Cerebellar nuclear complex (tissue), 1 donor: ENCODE data around the gene PAWR.
"Not testable (repeated sequence)": the region's sequence is repeated elsewhere in the genome, so short reads cannot be mapped to it uniquely, and the experiment has no call there.

ENCODE experiments used
- DNase-seq, 2 experiments: peaks; one replicate each; lab custom pipeline; 2025; lab: John Stamatoyannopoulos, UW

PAWR gene

GRCh38 chr12:79548610-79548924, 142.2 kb downstream of the PAWR start:
- no peak for DNase-seq

DNA sequence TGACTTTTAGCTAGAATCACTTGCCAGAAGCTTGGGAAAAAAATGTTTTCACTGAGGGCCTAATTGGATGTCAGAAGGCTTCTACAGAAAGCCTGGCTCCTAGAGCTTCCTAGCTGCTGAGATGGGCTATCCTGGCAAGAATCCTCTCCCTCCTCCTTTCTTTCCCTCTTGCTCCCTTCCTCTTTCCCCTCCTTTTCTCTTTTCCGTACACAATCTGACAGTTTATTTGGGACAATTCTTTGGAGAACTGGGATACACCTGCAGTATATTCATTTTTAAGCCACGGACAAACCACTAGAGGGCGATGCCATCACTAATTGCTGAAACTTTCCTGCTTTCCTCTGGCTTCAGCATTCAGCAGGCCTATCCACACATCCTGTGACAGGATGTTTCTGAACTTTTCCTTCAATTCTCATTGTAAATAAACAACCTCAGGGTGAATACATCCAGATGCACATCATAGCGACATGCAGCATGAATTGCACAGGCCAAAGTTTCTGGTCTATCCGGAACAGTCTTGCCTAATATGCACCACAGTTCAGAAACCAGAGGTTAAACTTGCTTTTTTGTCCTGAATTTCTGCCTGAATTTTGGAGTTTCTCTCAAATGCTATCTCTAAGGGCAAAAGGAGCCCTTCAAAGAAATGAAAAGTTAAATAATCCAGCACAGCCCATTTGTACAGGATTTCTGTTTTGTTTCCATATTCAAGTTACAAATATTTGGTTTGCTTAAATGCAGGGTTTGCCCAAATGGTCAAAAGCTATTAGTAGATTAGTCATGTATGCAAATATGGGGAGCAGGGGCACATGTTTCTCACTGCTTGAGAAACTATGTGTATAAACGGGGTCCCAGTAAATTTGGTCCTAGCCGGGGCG, 142.8 kb downstream of the PAWR start:
- peak in 1 of 2 experiments; percentile 3 for DNase-seq

- DNase-seq: no peak
These were observed 143.6 kb downstream of the PAWR start for GRCh38 chr12:79547044-79547734.

GRCh38 chr12:79546466-79547043, 144.2 kb downstream of the PAWR start:
- DNase-seq: no peak

DNA sequence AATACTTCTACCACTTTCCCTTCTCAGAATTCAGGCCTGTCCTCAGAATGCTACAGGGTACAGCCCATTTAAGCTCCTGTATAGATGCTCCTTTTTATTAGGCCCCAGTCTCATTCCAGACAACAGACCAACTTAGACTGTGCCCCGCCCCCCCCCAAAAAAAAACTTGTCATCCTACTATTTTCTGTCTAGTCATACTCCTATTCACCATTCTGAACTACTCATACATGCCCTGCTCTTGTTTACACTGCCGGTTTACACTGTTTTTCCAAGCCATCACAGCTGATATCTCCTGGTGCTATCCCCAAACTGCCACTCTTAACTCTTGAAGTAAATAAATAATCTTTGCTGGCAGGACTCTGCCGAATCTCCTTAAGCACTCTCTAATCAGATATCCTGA, 146.3 kb downstream of the PAWR start:
- not testable (repeated sequence) for DNase-seq

GRCh38 chr12:79537675-79538074, 153.1 kb downstream of the PAWR start:
- DNase-seq: no peak

GRCh38 chr12:79535751-79536150, 155.0 kb downstream of the PAWR start:
- no peak for DNase-seq
